ENCODE results near the gene SNHG17.
"Not testable (repeated sequence)": the region's sequence is repeated elsewhere in the genome, so short reads cannot be mapped to it uniquely, and the experiment has no call there.

SNHG17 gene

DNA sequence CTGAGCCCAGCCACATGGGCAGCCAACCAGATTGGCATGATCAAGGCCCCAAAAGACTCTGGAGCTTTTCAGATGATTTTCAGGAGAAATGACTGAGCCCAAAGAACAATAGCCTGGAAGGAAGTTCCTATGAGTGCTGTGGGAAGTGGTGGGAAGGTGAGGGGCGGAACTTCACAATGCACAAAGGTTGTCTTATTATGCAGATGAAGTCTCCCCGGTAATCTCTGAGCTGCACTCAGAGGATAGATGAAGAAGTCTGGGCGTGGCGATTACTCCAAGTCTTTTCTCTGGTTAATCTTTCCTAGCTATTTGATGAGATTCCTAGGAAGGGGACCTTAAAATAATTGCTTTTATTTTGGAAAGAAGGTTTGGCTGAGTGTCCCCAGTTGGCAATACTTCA, 52.0 kb downstream of the SNHG17 start:
- no peak overlapping the region for H3K4me3 ChIP-seq (ENCODE audit: low read depth, low read length)
- in situ Hi-C loops (cut with HindIII; ENCODE audit: low pct_ligation_motif_present, low sequenced_read_pairs) = no loop called here

DNA sequence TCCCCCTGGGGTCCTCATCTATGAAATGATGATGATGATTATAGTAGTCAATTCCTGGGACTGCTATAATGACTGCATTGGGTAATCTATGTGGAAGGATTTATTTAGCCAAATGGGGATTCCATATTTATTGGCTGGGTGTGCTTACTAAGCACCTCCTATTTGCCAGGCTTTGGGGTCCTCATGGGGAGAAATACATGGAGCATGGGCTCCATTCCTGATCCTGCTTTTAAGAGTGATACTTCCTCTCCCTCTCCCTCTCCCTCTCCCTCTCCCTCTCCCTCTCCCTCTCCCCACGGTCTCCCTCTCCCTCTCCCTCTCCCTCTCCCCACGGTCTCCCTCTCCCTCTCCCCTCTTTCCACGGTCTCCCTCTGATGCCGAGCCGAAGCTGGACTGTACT, 57.3 kb downstream of the SNHG17 start:
- in situ Hi-C loops (cut with HindIII; ENCODE audit: low pct_ligation_motif_present, low sequenced_read_pairs); H3K36me3 ChIP-seq (replicated peaks); H3K27me3 ChIP-seq (replicated peaks); DNase-seq; H3K27ac ChIP-seq; H3K4me3 ChIP-seq (ENCODE audit: low read depth, low read length): not testable (repeated sequence)

More for the DNA sequence above, 52.0 kb downstream of the SNHG17 start:
- TF ChIP-seq, protein P1, sequence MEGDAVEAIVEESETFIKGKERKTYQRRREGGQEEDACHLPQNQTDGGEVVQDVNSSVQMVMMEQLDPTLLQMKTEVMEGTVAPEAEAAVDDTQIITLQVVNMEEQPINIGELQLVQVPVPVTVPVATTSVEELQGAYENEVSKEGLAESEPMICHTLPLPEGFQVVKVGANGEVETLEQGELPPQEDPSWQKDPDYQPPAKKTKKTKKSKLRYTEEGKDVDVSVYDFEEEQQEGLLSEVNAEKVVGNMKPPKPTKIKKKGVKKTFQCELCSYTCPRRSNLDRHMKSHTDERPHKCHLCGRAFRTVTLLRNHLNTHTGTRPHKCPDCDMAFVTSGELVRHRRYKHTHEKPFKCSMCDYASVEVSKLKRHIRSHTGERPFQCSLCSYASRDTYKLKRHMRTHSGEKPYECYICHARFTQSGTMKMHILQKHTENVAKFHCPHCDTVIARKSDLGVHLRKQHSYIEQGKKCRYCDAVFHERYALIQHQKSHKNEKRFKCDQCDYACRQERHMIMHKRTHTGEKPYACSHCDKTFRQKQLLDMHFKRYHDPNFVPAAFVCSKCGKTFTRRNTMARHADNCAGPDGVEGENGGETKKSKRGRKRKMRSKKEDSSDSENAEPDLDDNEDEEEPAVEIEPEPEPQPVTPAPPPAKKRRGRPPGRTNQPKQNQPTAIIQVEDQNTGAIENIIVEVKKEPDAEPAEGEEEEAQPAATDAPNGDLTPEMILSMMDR (IDR thresholded peaks at IDR 0.05; ENCODE audit: low read depth, low read length, missing control alignments) = no peak
- no peak for DNase-seq
- Histone ChIP-seq H3K36me3 (replicated peaks) (no peaks in the 10 kb centered on the region), H3K27me3 (replicated peaks) (peaks cover 4% of the 10 kb centered on the region), H3K27ac (no peak overlapping the region)

DNA sequence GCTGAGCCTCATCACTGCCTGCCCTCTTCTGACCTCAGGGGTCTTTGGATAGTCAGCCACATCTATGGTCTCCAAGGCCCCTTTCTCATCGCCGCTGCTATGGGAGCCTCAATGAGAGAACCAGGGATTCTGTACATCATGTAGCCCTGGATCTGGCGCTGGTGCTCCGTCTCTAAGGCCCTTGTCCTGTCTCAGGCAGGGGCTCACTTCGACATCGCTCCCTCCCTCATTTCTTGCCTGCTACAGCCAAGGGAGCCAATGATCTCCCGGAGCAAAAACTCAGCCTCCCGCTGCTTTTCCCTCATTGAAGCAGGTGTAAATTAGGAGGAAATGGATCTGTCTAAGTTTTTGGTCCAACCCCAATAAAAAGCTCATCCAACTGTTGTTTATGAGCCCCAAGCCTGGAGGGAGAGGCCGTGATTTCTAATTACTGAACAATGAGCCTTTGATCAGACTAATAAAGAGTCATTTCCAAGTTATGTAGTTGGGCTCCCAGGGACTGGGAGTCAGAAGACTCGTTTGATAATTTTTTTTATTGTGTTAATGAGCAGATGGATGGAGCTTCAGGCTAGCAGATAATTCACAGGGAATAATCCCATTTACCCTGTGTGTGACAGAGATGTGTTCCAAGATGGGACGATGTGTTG, 58.0 kb downstream of the SNHG17 start:
- in situ Hi-C loops (cut with HindIII; ENCODE audit: low pct_ligation_motif_present, low sequenced_read_pairs) = no loop called here
- no peaks in the 10 kb centered on the region for H3K36me3 ChIP-seq (replicated peaks)
- H3K27me3 ChIP-seq (replicated peaks) = peaks cover 2% of the 10 kb centered on the region
- H3K27ac ChIP-seq = no peak overlapping the region
- TF ChIP-seq, protein P1 (IDR thresholded peaks at IDR 0.05; ENCODE audit: low read depth, low read length, missing control alignments) = no peak
- DNase-seq = no peak
- no peak overlapping the region for H3K4me3 ChIP-seq (ENCODE audit: low read depth, low read length)

DNA sequence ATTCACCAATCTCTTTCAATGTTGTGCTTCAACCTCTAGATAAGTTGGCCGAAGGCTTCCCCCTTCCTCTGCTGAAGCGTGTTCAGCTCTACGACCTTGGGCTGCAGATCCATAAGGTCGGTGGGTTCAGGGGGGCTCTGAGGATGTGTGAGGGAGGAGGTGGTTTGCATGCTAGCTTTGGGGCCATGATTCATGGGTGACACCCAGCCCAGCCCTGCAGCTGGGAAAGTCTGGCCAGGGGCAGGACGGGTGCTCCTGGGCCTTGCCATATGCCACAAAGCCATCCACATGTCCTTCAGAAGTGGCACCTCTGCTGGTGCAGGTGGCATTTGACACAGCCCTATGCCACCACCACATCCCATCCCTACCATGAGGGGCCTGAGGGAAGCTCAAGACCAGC, 61.2 kb downstream of the SNHG17 start:
- H3K4me3 ChIP-seq (ENCODE audit: low read depth, low read length) = no peak overlapping the region
- no peak overlapping the region for H3K27ac ChIP-seq
- DNase-seq = no peak
- H3K27me3 ChIP-seq (replicated peaks) = peaks cover 2% of the 10 kb centered on the region
- TF ChIP-seq, protein P1 (IDR thresholded peaks at IDR 0.05; ENCODE audit: low read depth, low read length, missing control alignments) = no peak
- no peaks in the 10 kb centered on the region for H3K36me3 ChIP-seq (replicated peaks)
- in situ Hi-C loops (cut with HindIII; ENCODE audit: low pct_ligation_motif_present, low sequenced_read_pairs) = no loop called here

DNA sequence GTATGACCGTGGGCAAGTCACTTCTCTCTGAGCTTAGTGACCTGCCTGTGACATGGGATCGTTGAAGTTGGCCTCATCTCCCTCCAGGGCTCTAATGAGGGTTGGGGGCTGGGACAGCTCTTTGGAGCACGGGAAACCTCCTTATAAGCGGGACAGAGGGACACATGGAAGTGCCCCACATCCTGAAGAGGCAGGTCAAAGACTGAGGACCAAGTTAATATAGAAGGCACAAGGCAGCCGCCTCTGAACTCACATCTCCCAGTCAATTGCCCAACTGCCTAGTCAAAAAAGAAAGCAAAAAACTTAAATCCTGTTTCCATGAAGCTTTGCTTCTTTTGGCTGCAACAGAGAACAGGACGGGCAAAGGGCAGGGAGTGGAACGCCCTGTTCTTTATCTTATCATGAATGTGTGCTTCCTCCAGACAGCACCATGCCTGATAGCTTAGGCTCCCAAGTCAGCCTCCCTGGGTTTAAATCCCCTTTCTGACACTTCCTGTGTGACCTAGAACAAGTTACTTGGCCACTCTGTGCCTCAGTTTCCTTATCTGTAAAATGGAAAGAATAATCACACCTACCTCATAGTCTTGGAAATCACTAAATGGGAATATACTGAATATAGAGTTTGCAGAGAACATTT, 61.8 kb downstream of the SNHG17 start:
- DNase-seq = no peak
- no peaks in the 10 kb centered on the region for H3K36me3 ChIP-seq (replicated peaks)
- no peak overlapping the region for H3K4me3 ChIP-seq (ENCODE audit: low read depth, low read length)
- H3K27ac ChIP-seq = no peak overlapping the region
- TF ChIP-seq, protein P1 (IDR thresholded peaks at IDR 0.05; ENCODE audit: low read depth, low read length, missing control alignments) = no peak
- H3K27me3 ChIP-seq (replicated peaks) = peaks cover 2% of the 10 kb centered on the region
- in situ Hi-C loops (cut with HindIII; ENCODE audit: low pct_ligation_motif_present, low sequenced_read_pairs) = no loop called here

DNA sequence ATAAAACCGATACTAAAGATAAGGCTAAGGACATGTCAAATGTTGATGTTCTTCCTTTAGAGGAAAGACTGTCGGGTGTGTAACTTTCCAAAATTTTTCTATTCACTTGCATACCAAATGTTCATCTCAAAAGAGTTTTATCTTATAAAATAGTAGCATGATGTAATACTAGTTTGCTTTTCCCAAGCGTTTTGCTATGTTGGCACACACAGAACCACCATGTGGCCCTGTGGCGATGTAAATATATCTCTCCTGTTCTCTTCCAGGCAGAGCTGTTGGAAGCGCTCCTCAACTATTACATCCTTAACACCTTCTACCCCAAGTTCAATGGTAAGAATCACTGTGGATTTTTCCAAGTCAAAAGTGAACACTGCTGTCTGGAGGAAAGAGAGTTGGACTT, 62.3 kb downstream of the SNHG17 start:
- DNase-seq = no peak
- TF ChIP-seq, protein P1 (IDR thresholded peaks at IDR 0.05; ENCODE audit: low read depth, low read length, missing control alignments) = no peak
- no peaks in the 10 kb centered on the region for H3K36me3 ChIP-seq (replicated peaks)
- no peak overlapping the region for H3K4me3 ChIP-seq (ENCODE audit: low read depth, low read length)
- peaks cover 2% of the 10 kb centered on the region for H3K27me3 ChIP-seq (replicated peaks)
- no peak overlapping the region for H3K27ac ChIP-seq
- in situ Hi-C loops (cut with HindIII; ENCODE audit: low pct_ligation_motif_present, low sequenced_read_pairs) = no loop called here
